GM12891 (cell line): ENCODE data around the gene TBC1D3D. TPM values are rescaled to one million over a fixed set of nuclear protein-coding genes. Genes with fewer than 3 reads are reported as not detected.
"Not testable (repeated sequence)": the region's sequence is repeated elsewhere in the genome, so short reads cannot be mapped to it uniquely, and the experiment has no call there.

Experiments
- DNase-seq: peaks from one replicate; pipeline ENCODE4 v3.0.0; 2011; ENCODE audit warnings: low spot score; ENCODE audit not compliant: insufficient read length
- FAIRE-seq: peaks from 2 replicates; lab custom pipeline; 2011; peaks lifted over from hg19 to GRCh38; lab: Jason Lieb, UNC
- polyA plus RNA-seq: library from polyadenylated mRNA; unstranded; fragments of >200 nt; gene quantifications from one replicate; pipeline ENCODE4 v1.2.1, GENCODE V29; 2012; ENCODE audit warnings: low read depth, missing spikeins, inconsistent platforms; ENCODE audit not compliant: missing spikeins

TBC1D3D gene
- 2.1 TPM for polyA plus RNA-seq

- not testable (repeated sequence) for DNase-seq, FAIRE-seq
These were observed at the start of gene TBC1D3D for GRCh38 chr17:38003676-38004075. TBC1D3D (plus strand) TSS chr17:38003976; CDS start chr17:38005561, 1,585 bp downstream.

- DNase-seq, FAIRE-seq: not testable (repeated sequence)
These were observed 14.8 kb upstream of the TBC1D3D start, which contains the start of gene TBC1D3L for GRCh38 chr17:37988960-37989359. TBC1D3L (minus strand) TSS chr17:37989060; CDS start chr17:37987520, 1,540 bp downstream.
